NOMO-1 treated with dmso at 0.1 percent for 144 hours (cell line): Measurements from ENCODE around the gene TAF11L11.
"Not testable (repeated sequence)": the region's sequence is repeated elsewhere in the genome, so short reads cannot be mapped to it uniquely, and the experiment has no call there.

ENCODE experiments used
- DNase-seq: peaks from one replicate; lab custom pipeline; 2025; ENCODE audit not compliant: unreplicated experiment; lab: John Stamatoyannopoulos, UW

The TAF11L11 gene

DNA sequence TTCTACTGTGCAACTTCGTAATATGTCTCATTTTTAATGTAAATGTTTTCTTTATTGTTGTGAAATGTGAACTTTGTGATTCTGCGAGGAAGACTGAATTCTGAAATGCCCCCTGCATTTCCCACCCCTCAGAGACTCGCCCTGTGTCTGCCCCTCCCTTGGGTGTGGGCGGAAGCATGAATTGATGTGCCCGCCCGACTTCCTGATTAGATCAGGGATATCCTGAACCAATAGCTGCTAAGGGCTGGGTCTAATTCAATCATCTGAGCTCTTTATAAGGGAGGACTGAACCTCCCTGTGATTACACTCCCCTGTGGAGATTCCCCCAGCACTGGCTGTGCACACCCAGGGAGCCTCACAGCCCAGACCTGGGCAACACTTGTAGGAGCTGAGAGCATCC, at the start of gene TAF11L11:
Gene TAF11L11 (plus strand): TSS at position 304 of the 400 bp plus-strand sequence.
- not testable (repeated sequence) for DNase-seq

DNA sequence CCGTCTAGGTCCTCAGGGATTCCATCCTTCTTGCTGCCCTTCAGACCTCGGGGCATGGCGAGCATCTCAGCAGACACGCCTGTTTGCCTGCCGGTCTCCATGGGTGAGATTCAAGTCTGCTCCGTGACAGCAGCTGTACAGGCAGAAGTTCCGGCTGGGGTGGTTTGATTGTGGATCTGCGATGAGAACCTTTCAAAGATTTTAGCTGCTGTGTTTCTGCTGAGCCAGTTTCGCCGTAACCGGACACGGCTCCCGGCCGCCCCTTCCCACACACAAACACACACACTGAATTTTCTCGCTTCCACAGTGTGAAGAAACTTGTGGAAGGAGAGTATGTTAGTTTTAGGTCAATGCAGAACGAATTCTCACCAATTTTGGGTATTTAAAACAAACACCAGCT, 18.3 kb upstream of the TAF11L11 start, which contains the start of gene TAF11L7:
Gene TAF11L7 (minus strand): TSS at position 101 of the 400 bp plus-strand sequence.
- DNase-seq, result not testable (repeated sequence)

DNA sequence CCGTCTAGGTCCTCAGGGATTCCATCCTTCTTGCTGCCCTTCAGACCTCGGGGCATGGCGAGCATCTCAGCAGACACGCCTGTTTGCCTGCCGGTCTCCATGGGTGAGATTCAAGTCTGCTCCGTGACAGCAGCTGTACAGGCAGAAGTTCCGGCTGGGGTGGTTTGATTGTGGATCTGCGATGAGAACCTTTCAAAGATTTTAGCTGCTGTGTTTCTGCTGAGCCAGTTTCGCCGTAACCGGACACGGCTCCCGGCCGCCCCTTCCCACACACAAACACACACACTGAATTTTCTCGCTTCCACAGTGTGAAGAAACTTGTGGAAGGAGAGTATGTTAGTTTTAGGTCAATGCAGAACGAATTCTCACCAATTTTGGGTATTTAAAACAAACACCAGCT, 13.1 kb upstream of the TAF11L11 start, which contains the start of gene TAF11L8:
Gene TAF11L8 (minus strand): TSS at position 101 of the 400 bp plus-strand sequence.
- DNase-seq, result not testable (repeated sequence)

DNA sequence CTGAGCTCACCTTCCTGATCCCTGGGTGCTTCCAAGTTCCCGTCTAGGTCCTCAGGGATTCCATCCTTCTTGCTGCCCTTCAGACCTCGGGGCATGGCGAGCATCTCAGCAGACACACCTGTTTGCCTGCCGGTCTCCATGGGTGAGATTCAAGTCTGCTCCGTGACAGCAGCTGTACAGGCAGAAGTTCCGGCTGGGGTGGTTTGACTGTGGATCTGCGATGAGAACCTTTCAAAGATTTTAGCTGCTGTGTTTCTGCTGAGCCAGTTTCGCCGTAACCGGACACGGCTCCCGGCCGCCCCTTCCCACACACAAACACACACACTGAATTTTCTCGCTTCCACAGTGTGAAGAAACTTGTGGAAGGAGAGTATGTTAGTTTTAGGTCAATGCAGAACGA, 9.7 kb upstream of the TAF11L11 start, which contains the start of gene TAF11L9:
Gene TAF11L9 (minus strand): TSS at position 140 of the 400 bp plus-strand sequence.
- DNase-seq, result not testable (repeated sequence)

DNA sequence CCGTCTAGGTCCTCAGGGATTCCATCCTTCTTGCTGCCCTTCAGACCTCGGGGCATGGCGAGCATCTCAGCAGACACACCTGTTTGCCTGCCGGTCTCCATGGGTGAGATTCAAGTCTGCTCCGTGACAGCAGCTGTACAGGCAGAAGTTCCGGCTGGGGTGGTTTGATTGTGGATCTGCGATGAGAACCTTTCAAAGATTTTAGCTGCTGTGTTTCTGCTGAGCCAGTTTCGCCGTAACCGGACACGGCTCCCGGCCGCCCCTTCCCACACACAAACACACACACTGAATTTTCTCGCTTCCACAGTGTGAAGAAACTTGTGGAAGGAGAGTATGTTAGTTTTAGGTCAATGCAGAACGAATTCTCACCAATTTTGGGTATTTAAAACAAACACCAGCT, 6.3 kb upstream of the TAF11L11 start, which contains the start of gene TAF11L10:
Gene TAF11L10 (minus strand): TSS at position 101 of the 400 bp plus-strand sequence.
- not testable (repeated sequence) for DNase-seq

DNA sequence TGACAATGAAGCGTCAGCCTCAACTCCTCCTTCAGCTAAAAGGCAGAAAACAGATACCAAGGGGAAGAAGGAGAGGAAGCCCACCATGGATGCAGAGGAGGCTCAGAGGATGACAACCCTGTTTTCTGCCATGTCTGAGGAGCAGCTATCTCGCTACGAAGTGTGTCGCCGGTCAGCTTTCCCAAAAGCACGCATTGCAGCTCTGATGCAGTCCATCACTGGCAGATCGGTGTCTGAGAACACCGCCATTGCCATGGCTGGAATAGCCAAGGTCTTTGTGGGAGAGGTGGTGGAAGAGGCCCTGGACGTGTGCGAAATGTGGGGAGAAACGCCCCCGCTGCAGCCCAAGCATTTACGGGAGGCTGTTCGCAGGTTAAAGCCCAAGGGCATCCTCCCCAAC, 968 bp downstream of the TAF11L11 start:
- DNase-seq, result no peak

DNA sequence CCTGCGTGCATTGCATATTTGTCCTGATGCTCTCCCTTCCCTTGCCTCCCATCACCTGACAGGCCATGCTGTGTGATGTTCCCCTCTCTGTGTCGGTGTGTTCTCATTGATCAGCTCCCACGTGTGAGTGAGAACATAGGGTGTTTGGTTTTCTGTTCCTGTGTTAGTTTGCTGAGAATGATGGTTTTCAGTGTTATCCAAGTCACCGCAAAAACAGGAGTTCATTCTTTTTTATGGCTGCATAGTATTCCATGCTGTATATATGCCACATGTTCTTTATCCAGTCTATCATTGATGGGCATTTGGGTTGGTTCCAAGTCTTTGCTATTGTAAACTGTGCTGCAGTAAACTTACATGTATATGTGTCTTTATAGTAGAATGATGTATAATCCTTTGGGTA, 3.5 kb downstream of the TAF11L11 start:
- not testable (repeated sequence) for DNase-seq

DNA sequence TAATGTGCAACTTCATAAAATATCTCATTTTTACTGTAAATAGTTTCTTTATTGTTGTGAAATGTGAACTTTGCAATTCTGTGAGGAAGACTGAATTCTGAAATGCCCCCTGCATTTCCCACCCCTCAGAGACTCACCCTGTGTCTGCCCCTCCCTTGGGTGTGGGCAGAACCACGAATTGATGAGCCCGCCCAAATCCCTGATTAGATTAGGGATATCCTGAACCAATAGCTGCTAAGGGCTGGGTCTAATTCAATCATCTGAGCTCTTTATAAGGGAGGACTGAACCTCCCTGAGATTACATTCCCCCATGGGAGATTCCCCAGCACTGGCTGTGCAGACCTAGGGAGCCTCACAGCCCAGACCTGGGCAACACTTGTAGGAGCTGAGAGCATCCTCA, 6.1 kb downstream of the TAF11L11 start, which contains the start of gene TAF11L12:
Gene TAF11L12 (plus strand): TSS at position 301 of the 400 bp plus-strand sequence.
- DNase-seq, result not testable (repeated sequence)

DNA sequence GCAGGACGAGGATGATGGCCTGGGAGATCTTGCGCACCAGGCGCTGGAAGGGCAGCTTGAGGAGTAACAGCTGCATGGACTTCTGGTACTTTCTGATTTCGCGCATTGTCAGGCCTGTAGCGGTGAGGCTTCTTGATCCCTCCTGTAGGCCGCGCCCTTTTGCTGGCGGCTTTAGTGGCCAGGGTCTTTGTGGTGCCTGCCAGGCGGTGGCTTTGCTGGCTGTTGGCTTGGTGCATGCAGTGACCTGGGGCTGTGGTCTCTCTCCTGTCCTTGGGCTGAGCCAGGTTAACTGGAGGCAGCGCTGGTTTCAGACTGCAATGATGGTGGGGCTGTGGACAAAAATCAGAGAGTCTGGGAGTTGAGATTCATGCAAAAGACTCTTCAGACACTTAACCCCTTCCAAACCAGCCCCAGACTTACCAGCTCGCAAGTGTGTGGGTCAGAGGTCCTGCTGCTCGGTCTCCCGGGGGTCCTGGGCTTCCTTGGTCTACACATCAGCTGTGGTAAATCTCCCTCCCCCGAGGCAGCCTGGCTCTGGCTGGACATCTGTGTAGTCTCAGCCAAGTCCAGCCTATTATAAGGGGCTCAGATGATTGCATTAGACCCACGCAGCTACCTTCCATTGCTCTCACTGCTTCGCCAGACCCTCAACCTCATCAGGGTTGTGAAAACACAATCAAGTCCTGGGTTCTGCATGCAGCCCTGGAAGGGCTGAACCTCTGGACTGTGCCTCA, 11.1 kb downstream of the TAF11L11 start:
- no peak for DNase-seq

DNA sequence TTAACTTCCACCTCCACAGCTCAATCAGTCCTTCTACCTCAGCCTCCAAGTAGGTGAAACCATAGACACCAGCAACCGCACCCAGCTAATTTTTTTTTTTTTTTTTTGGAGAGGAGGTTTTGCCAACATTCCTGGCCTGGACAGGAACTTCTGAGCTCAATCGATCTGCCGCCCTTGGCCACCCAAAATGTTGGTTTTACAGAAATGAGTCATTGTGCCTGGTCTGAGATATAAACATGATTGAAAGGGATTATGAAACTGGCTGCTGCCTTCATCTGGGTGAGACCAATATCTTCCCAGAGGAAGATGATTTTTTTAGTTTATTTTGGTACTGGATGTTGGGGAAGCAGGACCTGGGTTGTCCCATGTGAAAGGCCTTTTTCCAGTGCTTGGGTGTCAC, 15.4 kb downstream of the TAF11L11 start:
- DNase-seq, result no peak

DNA sequence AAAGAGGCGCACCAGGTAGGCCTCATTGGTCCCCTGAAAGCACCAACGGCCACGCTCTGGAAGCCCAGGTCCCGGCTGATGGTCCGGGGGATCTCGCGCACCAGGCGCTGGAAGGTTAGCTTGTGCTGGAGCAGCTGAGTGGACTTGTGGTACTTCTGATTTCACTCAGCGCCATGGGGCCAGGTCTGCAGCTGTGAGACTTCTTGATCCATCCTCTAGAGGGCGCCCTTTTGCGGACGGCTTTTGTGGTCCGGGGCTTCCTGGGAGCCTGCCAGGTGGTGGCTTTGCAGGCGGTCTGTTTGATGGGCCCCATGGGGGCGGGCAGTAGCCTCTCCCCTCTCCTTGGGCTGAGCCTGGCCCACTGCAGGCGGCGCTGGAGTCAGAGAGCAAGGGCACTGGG, 16.6 kb downstream of the TAF11L11 start:
- no peak for DNase-seq

DNA sequence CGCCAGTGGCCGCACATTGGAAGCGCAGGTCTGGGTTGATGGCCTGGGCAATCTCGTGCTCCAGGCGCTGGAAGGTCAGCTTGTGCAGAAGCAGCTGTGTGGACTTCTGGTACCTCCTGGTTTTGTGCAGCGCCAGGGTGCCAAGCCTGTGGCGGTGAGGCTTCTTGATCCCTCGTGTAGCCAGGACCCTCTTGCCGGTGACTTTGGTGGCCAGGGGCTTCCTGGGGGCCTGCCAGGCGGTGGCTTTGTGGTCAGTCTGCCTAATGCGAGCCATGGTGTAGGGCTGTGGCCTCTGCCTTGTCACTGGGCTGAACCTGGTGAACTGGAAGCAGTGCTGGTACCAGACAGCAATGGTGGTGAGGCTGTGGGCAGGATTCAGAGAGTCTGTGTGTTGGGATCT, 21.7 kb downstream of the TAF11L11 start:
- DNase-seq, result no peak

DNA sequence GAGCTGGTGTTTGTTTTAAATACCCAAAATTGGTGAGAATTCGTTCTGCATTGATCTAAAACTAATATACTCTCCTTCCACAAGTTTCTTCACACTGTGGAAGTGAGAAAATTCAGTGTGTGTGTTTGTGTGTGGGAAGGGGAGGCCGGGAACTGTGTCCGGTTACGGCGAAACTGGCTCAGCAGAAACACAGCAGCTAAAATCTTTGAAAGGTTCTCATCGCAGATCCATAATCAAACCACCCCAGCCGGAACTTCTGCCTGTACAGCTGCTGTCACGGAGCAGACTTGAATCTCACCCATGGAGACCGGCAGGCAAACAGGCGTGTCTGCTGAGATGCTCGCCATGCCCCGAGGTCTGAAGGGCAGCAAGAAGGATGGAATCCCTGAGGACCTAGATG, 27.8 kb downstream of the TAF11L11 start, which contains the start of gene TAF11L13:
Gene TAF11L13 (plus strand): TSS at position 301 of the 400 bp plus-strand sequence.
- DNase-seq, result not testable (repeated sequence)

DNA sequence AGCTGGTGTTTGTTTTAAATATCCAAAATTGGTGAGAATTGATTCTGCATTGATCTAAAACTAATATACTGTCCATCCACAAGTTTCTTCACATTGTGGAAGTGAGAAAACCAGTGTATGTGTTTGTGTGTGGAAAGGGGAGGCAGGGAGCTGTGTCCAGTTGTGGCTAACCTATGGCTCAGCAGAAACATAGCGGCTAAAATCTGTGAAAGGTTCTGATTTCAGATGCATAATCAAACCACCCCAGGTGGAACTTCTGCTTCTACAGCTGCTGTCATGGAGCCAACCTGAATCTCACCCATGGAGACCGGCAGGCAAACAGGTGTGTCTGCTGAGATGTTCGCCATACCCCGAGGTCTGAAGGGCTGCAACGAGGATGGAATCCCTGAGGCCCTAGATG, 30.2 kb downstream of the TAF11L11 start, which contains the start of gene TAF11L14:
Gene TAF11L14 (plus strand): TSS at position 301 of the 400 bp plus-strand sequence.
- DNase-seq, result no peak

DNA sequence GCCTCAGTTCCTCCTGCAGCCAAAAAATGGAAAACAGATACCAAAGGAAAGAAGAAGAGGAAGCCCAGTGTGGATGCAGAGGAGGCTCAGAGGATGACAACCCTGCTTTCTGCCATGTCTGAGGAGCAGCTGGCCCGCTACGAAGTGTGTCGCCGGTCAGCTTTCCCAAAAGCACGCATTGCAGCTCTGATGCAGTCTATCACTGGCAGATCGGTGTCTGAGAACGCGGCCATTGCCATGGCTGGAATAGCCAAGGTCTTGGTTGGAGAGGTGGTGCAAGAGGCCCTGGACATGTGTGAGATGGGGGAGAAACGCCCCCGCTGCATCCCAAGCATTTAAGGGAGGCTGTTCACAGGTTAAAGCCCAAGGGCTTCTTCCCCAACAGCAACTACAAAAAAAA, 45.2 kb downstream of the TAF11L11 start:
- DNase-seq, result not testable (repeated sequence)

DNA sequence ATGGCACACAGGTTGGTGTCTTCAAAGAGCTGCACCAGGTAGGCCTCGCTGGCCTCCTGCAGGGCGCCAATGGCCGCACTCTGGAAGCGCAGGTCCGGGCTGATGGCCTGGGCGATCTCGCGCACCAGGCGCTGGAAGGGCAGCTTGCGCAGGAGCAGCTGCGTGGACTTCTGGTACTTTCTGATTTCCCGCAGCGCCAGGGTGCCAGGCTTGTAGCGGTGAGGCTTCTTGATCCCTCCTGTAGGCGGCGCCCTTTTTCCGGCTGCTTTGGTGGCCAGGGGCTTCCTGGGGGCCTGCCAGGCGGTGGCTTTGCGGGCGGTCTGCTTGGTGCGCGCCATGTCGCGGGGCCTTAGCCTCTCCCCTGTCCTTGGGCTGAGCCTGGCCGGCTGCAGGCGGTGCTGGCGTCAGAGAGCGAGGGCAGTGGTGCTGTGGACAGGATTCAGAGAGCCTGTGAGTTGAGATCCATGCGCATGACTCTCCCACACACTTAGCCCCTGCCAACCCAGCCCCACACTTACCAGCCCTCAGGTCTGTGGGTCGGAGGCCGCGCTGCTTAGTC, 51.3 kb downstream of the TAF11L11 start:
- DNase-seq, result not testable (repeated sequence)
